Parathyroid adenoma (tissue), 2 donors: Measurements from ENCODE around the gene MESD.

Experiments
- H2AFZ ChIP-seq: fragments of 300-600 bp; sonication (generic); one replicate; pipeline ENCODE4 v1.7.0; 2017; ENCODE audit warnings: antibody characterized with exemption, mild to moderate bottlenecking
- H3K27ac ChIP-seq: fragments of 300-600 bp; sonication (generic); one replicate; pipeline ENCODE4 v1.7.0; 2017
- H3K27me3 ChIP-seq: fragments of 300-600 bp; sonication (generic); one replicate; pipeline ENCODE4 v1.7.0; 2017; ENCODE audit warnings: low read length; ENCODE audit not compliant: control insufficient read depth, insufficient read depth
- H3K36me3 ChIP-seq: fragments of 300-600 bp; sonication (generic); one replicate; pipeline ENCODE4 v1.7.0; 2017; ENCODE audit warnings: low read length; ENCODE audit not compliant: control insufficient read depth, insufficient read depth
- H3K4me1 ChIP-seq: fragments of 300-600 bp; sonication (generic); one replicate; pipeline ENCODE4 v1.7.0; 2017; ENCODE audit warnings: control low read depth
- H3K4me2 ChIP-seq: fragments of 300-600 bp; sonication (generic); one replicate; pipeline ENCODE4 v1.7.0; 2017; ENCODE audit warnings: low read length
- H3K4me3 ChIP-seq: fragments of 300-600 bp; sonication (generic); one replicate; pipeline ENCODE4 v1.7.0; 2017; ENCODE audit warnings: low read depth, low read length
- H3K79me2 ChIP-seq: fragments of 300-600 bp; sonication (generic); one replicate; pipeline ENCODE4 v1.7.0; 2017; ENCODE audit warnings: control low read depth
- H3K9ac ChIP-seq: fragments of 300-600 bp; sonication (generic); one replicate; pipeline ENCODE4 v1.7.0; 2017; ENCODE audit warnings: mild to moderate bottlenecking
- H3K9me3 ChIP-seq: fragments of 300-600 bp; sonication (generic); one replicate; pipeline ENCODE4 v1.7.0; 2017; ENCODE audit warnings: low read length; ENCODE audit not compliant: control insufficient read depth
- TF ChIP-seq, protein P1 (sequence below): fragments of 300-600 bp; sonication (generic); IDR thresholded peaks from one replicate; pipeline ENCODE4 v1.7.0; 2017; ENCODE audit warnings: antibody characterized with exemption, mild to moderate bottlenecking
- donor health status: primary hyperparathyroidism.

The MESD gene

GRCh38 chr15:80937718-80938117 lies 51.9 kb downstream of the MESD start:
- H3K4me2 ChIP-seq = no peak overlapping the region

GRCh38 chr15:80936288-80937078 lies 53.1 kb downstream of the MESD start:
- no peak overlapping the region for H3K27ac ChIP-seq
- peaks cover 2% of the 10 kb centered on the region for H3K4me1 ChIP-seq
- H3K4me2 ChIP-seq = no peak overlapping the region
- TF ChIP-seq, protein P1, sequence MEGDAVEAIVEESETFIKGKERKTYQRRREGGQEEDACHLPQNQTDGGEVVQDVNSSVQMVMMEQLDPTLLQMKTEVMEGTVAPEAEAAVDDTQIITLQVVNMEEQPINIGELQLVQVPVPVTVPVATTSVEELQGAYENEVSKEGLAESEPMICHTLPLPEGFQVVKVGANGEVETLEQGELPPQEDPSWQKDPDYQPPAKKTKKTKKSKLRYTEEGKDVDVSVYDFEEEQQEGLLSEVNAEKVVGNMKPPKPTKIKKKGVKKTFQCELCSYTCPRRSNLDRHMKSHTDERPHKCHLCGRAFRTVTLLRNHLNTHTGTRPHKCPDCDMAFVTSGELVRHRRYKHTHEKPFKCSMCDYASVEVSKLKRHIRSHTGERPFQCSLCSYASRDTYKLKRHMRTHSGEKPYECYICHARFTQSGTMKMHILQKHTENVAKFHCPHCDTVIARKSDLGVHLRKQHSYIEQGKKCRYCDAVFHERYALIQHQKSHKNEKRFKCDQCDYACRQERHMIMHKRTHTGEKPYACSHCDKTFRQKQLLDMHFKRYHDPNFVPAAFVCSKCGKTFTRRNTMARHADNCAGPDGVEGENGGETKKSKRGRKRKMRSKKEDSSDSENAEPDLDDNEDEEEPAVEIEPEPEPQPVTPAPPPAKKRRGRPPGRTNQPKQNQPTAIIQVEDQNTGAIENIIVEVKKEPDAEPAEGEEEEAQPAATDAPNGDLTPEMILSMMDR = no peak
- H3K27me3 ChIP-seq = no peaks in the 10 kb centered on the region
- H3K9me3 ChIP-seq = no peaks in the 10 kb centered on the region
- no peaks in the 10 kb centered on the region for H3K79me2 ChIP-seq
- H3K36me3 ChIP-seq = no peaks in the 10 kb centered on the region
- no peak overlapping the region for H3K9ac ChIP-seq
- H3K4me3 ChIP-seq = no peak overlapping the region
- no peak overlapping the region for H2AFZ ChIP-seq

More at GRCh38 chr15:80937718-80938117, 51.9 kb downstream of the MESD start:
- Histone ChIP-seq H3K36me3 (no peaks in the 10 kb centered on the region), H2AFZ (no peak overlapping the region), H3K9me3 (no peaks in the 10 kb centered on the region), H3K27me3 (no peaks in the 10 kb centered on the region), H3K27ac (no peak overlapping the region), H3K9ac (no peak overlapping the region), H3K4me1 (peaks cover 2% of the 10 kb centered on the region), H3K79me2 (no peaks in the 10 kb centered on the region), H3K4me3 (no peak overlapping the region)
- TF ChIP-seq, protein P1 = no peak

DNA sequence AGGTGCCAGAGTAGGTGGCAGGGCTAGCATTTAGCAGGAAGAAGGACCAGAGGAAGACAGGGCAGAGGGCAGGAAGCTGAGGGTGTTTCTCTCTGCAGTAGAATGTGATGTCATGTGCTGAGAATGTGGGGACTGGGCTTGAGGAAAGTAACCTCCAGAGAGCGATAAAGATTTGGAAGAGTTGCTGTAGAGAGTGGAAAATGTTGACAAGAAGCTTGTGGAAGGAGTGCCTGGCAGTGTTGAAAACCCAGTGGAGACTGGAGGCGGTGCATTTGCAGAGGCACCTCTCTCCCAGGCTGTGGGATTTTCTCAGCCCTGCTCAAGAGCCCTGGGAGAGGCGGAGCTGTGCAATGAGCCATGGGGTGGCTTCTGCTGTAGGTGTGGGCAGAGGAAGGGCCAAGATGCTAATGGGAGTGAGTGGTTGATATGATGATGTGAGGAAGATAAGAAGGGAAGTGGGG lies 54.8 kb downstream of the MESD start:
- TF ChIP-seq, protein P1 = no peak
- Histone ChIP-seq H3K9me3 (no peaks in the 10 kb centered on the region), H3K27me3 (no peaks in the 10 kb centered on the region), H2AFZ (no peak overlapping the region), H3K9ac (no peak overlapping the region), H3K79me2 (no peaks in the 10 kb centered on the region), H3K27ac (no peak overlapping the region), H3K4me1 (peaks cover 2% of the 10 kb centered on the region), H3K36me3 (no peaks in the 10 kb centered on the region), H3K4me3 (no peak overlapping the region), H3K4me2 (no peak overlapping the region)

- Histone ChIP-seq H3K27ac (no peak overlapping the region), H3K4me2 (no peak overlapping the region), H2AFZ (no peak overlapping the region), H3K27me3 (no peaks in the 10 kb centered on the region), H3K79me2 (no peaks in the 10 kb centered on the region), H3K9me3 (no peaks in the 10 kb centered on the region), H3K4me3 (no peak overlapping the region), H3K9ac (no peak overlapping the region), H3K36me3 (no peaks in the 10 kb centered on the region), H3K4me1 (peaks cover 2% of the 10 kb centered on the region)
- TF ChIP-seq, protein P1 = no peak
Observed at GRCh38 chr15:80932989-80933388, 56.6 kb downstream of the MESD start.

- Histone ChIP-seq H3K27me3 (no peaks in the 10 kb centered on the region), H3K79me2 (no peaks in the 10 kb centered on the region), H3K9ac (no peak overlapping the region), H3K4me3 (no peak overlapping the region), H2AFZ (no peak overlapping the region), H3K4me1 (peaks cover 2% of the 10 kb centered on the region), H3K27ac (no peak overlapping the region), H3K36me3 (no peaks in the 10 kb centered on the region), H3K9me3 (no peaks in the 10 kb centered on the region), H3K4me2 (no peak overlapping the region)
- TF ChIP-seq, protein P1 = no peak
Observed at GRCh38 chr15:80932513-80932815, 57.2 kb downstream of the MESD start.
